GM12891 (cell line): ENCODE data around the gene DUSP12.

Source experiments
- PAX5 ChIP-seq: IDR thresholded peaks from 2 replicates; pipeline ENCODE4 v1.6.1; 2011; ENCODE audit warnings: low read length, moderate library complexity, mild to moderate bottlenecking; ENCODE audit not compliant: insufficient read depth, severe bottlenecking
- POLR2A ChIP-seq: IDR thresholded peaks from 2 replicates; pipeline ENCODE4 v1.6.1; 2011; ENCODE audit warnings: low read depth, low read length, control low read depth
- POLR2AphosphoS5 ChIP-seq: IDR thresholded peaks from 2 replicates; pipeline ENCODE4 v1.6.1; 2011; ENCODE audit warnings: low read depth, low read length, control low read depth
- POU2F2 ChIP-seq: IDR thresholded peaks from 2 replicates; pipeline ENCODE4 v1.6.1; 2011; ENCODE audit warnings: low read depth, mild to moderate bottlenecking, control low read depth, low read length, moderate library complexity
- TAF1 ChIP-seq: IDR thresholded peaks from 2 replicates; pipeline ENCODE4 v1.6.1; 2011; ENCODE audit warnings: low read depth, low read length, control low read depth

DNA sequence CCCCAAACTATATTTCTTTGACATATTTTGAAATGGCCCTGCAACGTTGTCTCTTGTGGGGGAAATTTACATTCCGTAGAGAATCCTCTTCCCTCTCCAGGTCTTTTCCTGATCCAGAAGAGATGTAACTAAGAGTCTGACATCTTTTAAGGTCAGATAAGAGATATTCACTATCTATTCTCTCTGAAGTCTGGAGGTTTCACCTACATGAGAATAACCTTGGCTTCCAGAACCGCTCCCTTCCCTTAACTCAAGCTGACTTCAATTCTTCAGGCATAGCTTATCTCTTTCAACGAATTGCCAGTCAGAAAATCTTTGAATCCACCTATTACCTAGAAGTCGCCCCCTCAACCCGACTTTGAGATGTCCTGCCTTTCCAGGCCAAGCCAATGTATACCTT, 18.3 kb upstream of the DUSP12 start:
- TF ChIP-seq POLR2AphosphoS5: no peak
- TF ChIP-seq PAX5: no peak
- TF ChIP-seq POLR2A: no peak
- no peak for TF ChIP-seq TAF1
- no peak for TF ChIP-seq POU2F2
